ENCODE results near the gene PLEKHG4. TPM values are rescaled to one million over a fixed set of nuclear protein-coding genes. Genes with fewer than 3 reads are reported as not detected.

The PLEKHG4 gene
- polyA plus RNA-seq, 1 donor = 10.0 TPM

Other genes with a start within 250 kb of the PLEKHG4 start
- gene PHAF1, start 169.6 kb upstream of the PLEKHG4 start, polyA plus RNA-seq (ENCODE audit: insufficient read length) = 20.8 TPM
- 10.9 TPM for gene B3GNT9, start 128.5 kb upstream of the PLEKHG4 start, polyA plus RNA-seq (ENCODE audit: insufficient read length)
- gene TRADD, start 119.6 kb upstream of the PLEKHG4 start, polyA plus RNA-seq (ENCODE audit: insufficient read length) = 5.9 TPM
- gene FBXL8, start 119.6 kb upstream of the PLEKHG4 start, polyA plus RNA-seq (ENCODE audit: insufficient read length) = 2.5 TPM
- 5.3 TPM for gene HSF4, start 114.8 kb upstream of the PLEKHG4 start, polyA plus RNA-seq (ENCODE audit: insufficient read length)
- gene NOL3, start 109.0 kb upstream of the PLEKHG4 start, polyA plus RNA-seq (ENCODE audit: insufficient read length) = 44.3 TPM
- gene MATCAP1, start 95.6 kb upstream of the PLEKHG4 start, polyA plus RNA-seq (ENCODE audit: insufficient read length) = 22.9 TPM
- 15.3 TPM for gene EXOC3L1, start 89.4 kb upstream of the PLEKHG4 start, polyA plus RNA-seq (ENCODE audit: insufficient read length)
- 40.9 TPM for gene E2F4, start 87.4 kb upstream of the PLEKHG4 start, polyA plus RNA-seq (ENCODE audit: insufficient read length)
- gene ELMO3, start 80.4 kb upstream of the PLEKHG4 start, polyA plus RNA-seq (ENCODE audit: insufficient read length) = 1.1 TPM
- 17.5 TPM for gene TMEM208, start 52.4 kb upstream of the PLEKHG4 start, polyA plus RNA-seq (ENCODE audit: insufficient read length)
- gene FHOD1, start 32.1 kb upstream of the PLEKHG4 start, polyA plus RNA-seq (ENCODE audit: insufficient read length) = 20.1 TPM
- gene SLC9A5, start 30.6 kb upstream of the PLEKHG4 start, polyA plus RNA-seq (ENCODE audit: insufficient read length) = 1.5 TPM
- gene KCTD19, start 47.2 kb downstream of the PLEKHG4 start, polyA plus RNA-seq (ENCODE audit: insufficient read length) = 0.31 TPM
- gene LRRC36, start 47.3 kb downstream of the PLEKHG4 start, polyA plus RNA-seq (ENCODE audit: insufficient read length) = 0.50 TPM
- gene TPPP3, start 114.0 kb downstream of the PLEKHG4 start, polyA plus RNA-seq (ENCODE audit: insufficient read length) = 384 TPM
- 18.3 TPM for gene ZDHHC1, start 136.9 kb downstream of the PLEKHG4 start, polyA plus RNA-seq (ENCODE audit: insufficient read length)
- gene HSD11B2, start 151.6 kb downstream of the PLEKHG4 start, polyA plus RNA-seq (ENCODE audit: insufficient read length) = 12.5 TPM
- gene ATP6V0D1, start 201.6 kb downstream of the PLEKHG4 start, polyA plus RNA-seq (ENCODE audit: insufficient read length) = 71.6 TPM
- not detected for gene AGRP, start 204.0 kb downstream of the PLEKHG4 start, polyA plus RNA-seq (ENCODE audit: insufficient read length)
- 64.8 TPM for gene RIPOR1, start 249.3 kb downstream of the PLEKHG4 start, polyA plus RNA-seq (ENCODE audit: insufficient read length)